Measurements from ENCODE around the gene IMMP2L.

Gene IMMP2L

DNA sequence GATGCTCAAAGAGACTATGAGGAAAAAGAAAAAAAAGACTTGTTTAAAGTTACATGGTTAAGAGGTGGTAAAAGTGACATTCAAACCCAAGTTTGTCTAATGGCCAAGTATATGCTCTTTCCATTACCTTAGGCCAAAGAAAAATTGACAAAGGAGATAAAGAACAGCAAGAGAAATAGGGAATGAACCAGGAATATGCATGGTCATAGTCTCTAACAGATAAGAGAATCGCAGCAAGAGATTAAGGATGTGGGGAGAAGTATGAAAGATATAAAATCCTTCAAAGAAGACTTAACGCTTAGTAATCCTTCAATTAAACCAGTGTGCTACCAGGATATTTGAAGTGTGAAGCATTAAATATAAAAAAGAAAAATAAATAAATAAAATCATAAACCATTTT is 494.6 kb downstream of the IMMP2L start:
- no peak overlapping the region for H3K4me3 Mint-ChIP-seq
- no peak overlapping the region for H3K27ac Mint-ChIP-seq
- H3K9me3 Mint-ChIP-seq: peaks cover 10% of the 10 kb centered on the region
- H3K27me3 Mint-ChIP-seq: no peaks in the 10 kb centered on the region
- DNase-seq (ENCODE audit: low spot score in 2 of 2): no peak
- H3K4me1 Mint-ChIP-seq: peaks cover 2% of the 10 kb centered on the region
- H3K36me3 Mint-ChIP-seq: peaks cover 13% of the 10 kb centered on the region
- no peak for ATAC-seq (ENCODE audit: low read depth)

DNA sequence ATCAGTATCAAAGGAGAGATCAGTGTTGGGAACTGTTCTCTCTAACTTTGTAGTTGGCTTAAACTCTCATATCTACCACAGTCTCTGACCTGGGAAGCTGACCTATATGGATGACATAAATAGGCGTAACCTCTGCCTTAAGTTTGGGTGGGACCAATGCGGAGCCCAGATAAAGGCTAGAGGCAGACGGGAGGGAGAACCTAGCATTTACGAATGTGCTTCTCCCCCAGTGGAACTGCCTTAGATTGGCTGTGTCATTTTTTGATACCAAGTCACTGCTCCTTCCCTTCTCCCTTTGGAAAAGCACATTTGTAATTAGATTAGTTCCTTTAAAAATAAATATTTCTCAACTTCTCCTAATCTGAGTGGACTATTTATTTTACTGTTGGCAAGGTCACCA is 495.0 kb downstream of the IMMP2L start:
- peaks cover 13% of the 10 kb centered on the region for H3K36me3 Mint-ChIP-seq
- H3K9me3 Mint-ChIP-seq: peaks cover 10% of the 10 kb centered on the region
- no peak overlapping the region for H3K4me3 Mint-ChIP-seq
- peaks cover 2% of the 10 kb centered on the region for H3K4me1 Mint-ChIP-seq
- DNase-seq (ENCODE audit: low spot score in 2 of 2) (no peak), ATAC-seq (ENCODE audit: low read depth) (no peak)
- no peaks in the 10 kb centered on the region for H3K27me3 Mint-ChIP-seq
- H3K27ac Mint-ChIP-seq: no peak overlapping the region

DNA sequence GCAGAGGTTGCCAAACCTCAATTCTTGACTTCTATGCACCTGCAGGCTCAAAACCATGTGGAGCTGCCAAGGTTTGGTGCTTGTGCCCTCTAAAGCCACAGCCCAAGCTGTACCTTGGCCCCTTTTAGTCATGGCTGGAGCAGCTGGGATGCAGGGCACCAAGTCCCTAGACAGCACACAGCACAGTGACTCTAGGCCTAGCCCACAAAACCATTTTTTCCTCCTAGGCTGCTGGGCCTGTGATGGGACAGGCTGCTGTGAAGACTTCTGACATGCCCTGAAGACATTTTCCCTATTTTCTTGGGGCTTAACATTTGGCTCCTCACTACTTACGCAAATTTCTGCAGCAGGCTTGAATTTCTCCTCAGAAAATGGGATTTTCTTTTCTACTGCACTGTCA is 499.1 kb downstream of the IMMP2L start:
- H3K4me1 Mint-ChIP-seq: no peaks in the 10 kb centered on the region
- no peaks in the 10 kb centered on the region for H3K27me3 Mint-ChIP-seq
- H3K27ac Mint-ChIP-seq: no peak overlapping the region
- peaks cover 10% of the 10 kb centered on the region for H3K9me3 Mint-ChIP-seq
- DNase-seq (ENCODE audit: low spot score in 2 of 2): no peak
- no peak overlapping the region for H3K4me3 Mint-ChIP-seq
- no peak for ATAC-seq (ENCODE audit: low read depth)
- peaks cover 15% of the 10 kb centered on the region for H3K36me3 Mint-ChIP-seq

DNA sequence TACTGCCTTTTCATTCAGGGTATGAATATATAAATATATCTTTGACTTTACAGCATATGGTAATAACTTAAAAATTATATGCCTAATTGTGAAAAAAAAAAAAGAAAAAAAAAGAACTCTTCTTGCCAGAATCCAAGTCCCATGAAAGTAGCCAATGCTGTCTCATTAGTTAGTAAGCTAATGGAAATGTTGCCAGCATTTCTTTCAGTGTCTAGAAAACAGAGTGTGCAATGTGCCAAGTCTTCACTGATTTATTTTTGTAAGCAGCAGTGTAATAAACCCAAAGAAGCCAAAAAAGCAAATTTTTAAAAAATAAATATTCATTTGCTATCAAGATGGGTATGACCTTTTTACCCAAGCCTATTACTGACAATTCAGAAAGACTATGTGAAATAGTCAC is 502.5 kb downstream of the IMMP2L start:
- Mint-ChIP-seq H3K27me3 (no peaks in the 10 kb centered on the region), H3K36me3 (peaks cover 13% of the 10 kb centered on the region), H3K27ac (no peak overlapping the region), H3K4me3 (no peak overlapping the region), H3K4me1 (no peaks in the 10 kb centered on the region), H3K9me3 (peaks cover 8% of the 10 kb centered on the region)
- no peak for DNase-seq (ENCODE audit: low spot score in 2 of 2)
- no peak for ATAC-seq (ENCODE audit: low read depth)

DNA sequence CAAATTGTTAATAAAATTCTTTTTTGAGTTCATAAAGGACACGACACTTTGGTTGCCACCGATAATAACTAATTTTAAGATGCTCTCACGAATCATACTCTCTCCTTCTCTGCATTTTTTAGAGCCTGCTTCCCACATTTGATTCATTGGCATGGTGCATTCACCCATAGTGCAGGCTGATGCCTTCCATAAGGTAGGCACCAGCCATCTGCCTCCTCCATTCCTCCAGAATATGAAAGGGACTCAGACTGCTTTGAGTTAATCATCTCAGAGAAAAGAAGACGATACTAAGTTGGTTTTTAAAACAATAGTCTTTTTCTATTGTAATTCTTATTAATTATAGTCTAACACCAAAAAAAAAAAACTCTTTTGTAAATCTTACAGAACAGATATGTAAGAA is 505.2 kb downstream of the IMMP2L start:
- DNase-seq (ENCODE audit: low spot score in 2 of 2): no peak
- Mint-ChIP-seq H3K36me3 (peaks cover 2% of the 10 kb centered on the region), H3K4me1 (no peaks in the 10 kb centered on the region), H3K27me3 (no peaks in the 10 kb centered on the region), H3K27ac (no peak overlapping the region), H3K9me3 (no peaks in the 10 kb centered on the region), H3K4me3 (no peak overlapping the region)
- no peak for ATAC-seq (ENCODE audit: low read depth)

DNA sequence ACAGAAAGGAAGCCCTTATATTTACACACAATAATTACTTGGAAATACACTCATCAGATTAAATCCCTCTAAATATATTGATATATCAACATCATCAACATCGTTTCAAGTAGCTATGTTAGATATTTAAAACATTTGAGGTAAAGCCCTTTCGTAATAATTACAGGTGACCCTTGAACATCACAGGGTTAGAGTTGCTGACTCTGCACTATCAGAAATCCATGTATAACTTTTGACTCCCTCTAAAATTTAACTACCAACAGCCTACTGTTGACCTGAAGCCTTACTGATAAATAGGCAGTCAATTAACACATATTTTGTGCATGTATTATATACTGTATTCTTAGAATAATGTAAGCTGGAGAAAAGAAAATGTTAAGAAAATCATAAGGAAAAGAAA is 505.9 kb downstream of the IMMP2L start:
- H3K36me3 Mint-ChIP-seq: no peaks in the 10 kb centered on the region
- no peaks in the 10 kb centered on the region for H3K9me3 Mint-ChIP-seq
- no peak for DNase-seq (ENCODE audit: low spot score in 2 of 2)
- no peaks in the 10 kb centered on the region for H3K27me3 Mint-ChIP-seq
- no peaks in the 10 kb centered on the region for H3K4me1 Mint-ChIP-seq
- no peak overlapping the region for H3K27ac Mint-ChIP-seq
- no peak for ATAC-seq (ENCODE audit: low read depth)
- H3K4me3 Mint-ChIP-seq: no peak overlapping the region

DNA sequence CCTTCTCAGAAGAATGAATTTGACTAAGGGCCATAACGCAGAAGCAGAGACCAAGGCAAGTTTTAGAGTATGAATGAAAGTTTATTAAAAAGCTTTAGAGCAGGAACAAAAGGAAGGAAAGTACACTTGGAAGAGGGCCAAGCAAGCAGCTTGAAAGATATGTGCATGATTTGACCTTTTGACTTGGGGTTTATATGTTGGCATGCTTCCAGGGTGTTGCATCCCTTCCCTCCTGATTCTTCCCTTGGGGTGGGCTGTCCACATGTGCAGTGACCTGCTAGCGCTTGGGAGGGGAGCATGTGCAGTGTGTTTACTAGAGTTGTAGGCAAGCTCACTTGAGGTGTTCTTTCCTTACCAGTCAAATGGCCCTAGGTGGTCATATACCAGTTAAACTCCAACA is 509.3 kb downstream of the IMMP2L start:
- H3K36me3 Mint-ChIP-seq: peaks cover 2% of the 10 kb centered on the region
- no peaks in the 10 kb centered on the region for H3K9me3 Mint-ChIP-seq
- H3K4me3 Mint-ChIP-seq: no peak overlapping the region
- no peaks in the 10 kb centered on the region for H3K4me1 Mint-ChIP-seq
- no peak overlapping the region for H3K27ac Mint-ChIP-seq
- no peak for DNase-seq (ENCODE audit: low spot score in 2 of 2)
- no peak for ATAC-seq (ENCODE audit: low read depth)
- H3K27me3 Mint-ChIP-seq: no peaks in the 10 kb centered on the region

DNA sequence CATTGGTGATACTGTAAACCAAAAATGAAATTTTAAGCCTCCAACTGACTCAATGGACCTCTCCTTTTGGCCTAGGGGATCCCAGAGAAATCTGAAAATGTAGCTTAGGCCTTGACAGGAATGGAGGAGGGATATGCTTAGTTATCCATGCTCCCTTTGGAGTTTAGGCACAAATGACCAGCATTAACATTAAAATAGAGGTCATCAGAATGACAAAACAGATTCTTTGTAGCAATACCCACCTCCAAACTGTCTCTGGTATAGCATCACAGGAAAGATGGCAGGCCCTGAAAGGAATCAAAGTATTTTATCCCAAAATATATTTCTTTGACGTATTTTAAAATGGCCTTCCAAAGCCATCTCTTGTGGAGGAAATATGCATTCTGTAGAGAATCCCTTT is 510.5 kb downstream of the IMMP2L start:
- DNase-seq (ENCODE audit: low spot score in 2 of 2) (no peak), ATAC-seq (ENCODE audit: low read depth) (no peak)
- no peaks in the 10 kb centered on the region for H3K27me3 Mint-ChIP-seq
- H3K4me3 Mint-ChIP-seq: no peak overlapping the region
- H3K36me3 Mint-ChIP-seq: peaks cover 2% of the 10 kb centered on the region
- H3K9me3 Mint-ChIP-seq: no peaks in the 10 kb centered on the region
- no peak overlapping the region for H3K27ac Mint-ChIP-seq
- H3K4me1 Mint-ChIP-seq: no peaks in the 10 kb centered on the region

DNA sequence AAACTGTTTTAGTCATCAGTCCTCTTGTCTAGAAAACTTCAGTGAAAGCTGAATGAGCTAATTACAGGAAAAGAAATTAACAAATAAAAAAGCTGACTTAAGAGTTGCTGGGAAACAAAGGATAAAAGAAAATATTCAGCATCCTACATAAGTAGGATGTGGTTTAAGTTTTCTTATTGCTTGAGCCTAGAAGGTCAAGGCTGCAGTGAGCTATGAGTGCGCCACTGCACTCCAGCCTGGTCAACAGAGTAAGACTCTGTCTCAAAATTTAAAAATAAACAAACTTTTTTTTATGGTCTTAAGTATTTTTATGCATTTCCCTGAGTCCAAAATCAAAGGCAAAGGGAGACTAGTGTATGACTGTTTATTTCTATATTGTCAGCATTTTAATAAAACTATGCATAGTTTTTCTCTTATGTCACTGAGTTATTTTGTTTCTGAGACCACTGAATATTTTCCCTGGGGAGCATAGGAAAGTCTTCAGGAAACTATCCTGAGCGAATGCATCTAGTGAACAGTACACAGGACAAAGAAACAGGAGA is 511.3 kb downstream of the IMMP2L start:
- no peaks in the 10 kb centered on the region for H3K9me3 Mint-ChIP-seq
- ATAC-seq (ENCODE audit: low read depth) (no peak), DNase-seq (ENCODE audit: low spot score in 2 of 2) (no peak)
- H3K4me3 Mint-ChIP-seq: no peak overlapping the region
- no peaks in the 10 kb centered on the region for H3K27me3 Mint-ChIP-seq
- no peak overlapping the region for H3K27ac Mint-ChIP-seq
- H3K4me1 Mint-ChIP-seq: no peaks in the 10 kb centered on the region
- peaks cover 2% of the 10 kb centered on the region for H3K36me3 Mint-ChIP-seq

DNA sequence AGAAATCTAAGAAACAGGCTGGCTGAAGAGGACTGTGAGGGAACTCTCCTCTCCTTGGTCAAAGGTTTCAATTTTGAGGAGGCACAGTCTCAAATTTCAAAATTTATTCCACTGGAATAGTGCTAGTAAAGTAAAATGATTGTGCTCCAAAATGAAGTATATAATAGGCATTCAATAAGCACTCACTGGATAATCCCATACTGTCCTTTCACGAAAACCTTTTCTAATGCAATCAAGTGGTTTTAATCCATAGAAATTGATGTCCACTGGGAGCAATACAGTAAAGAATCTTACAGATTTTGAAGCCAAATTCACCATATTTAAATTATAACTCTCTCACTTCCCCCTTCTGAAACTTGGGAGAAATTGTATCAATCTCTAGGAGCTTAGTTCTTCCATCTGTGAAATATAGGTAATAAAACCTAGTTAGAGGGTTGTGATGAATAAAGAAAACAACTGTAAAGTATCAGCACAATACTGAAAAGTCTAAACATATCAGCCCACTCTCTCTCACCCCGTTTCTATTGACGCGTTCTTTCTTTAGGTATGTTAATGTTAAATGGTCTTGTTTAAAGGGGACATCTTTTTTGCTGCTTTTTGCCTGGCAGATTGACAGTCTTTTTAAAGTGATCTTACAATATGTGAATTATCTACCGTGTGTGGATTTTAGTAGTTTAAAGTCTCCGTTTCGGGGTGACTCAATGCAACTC is 512.2 kb downstream of the IMMP2L start:
- Mint-ChIP-seq H3K36me3 (peaks cover 2% of the 10 kb centered on the region), H3K9me3 (no peaks in the 10 kb centered on the region), H3K27me3 (no peaks in the 10 kb centered on the region), H3K4me3 (no peak overlapping the region), H3K4me1 (no peaks in the 10 kb centered on the region), H3K27ac (no peak overlapping the region)
- DNase-seq (ENCODE audit: low spot score in 2 of 2) (no peak), ATAC-seq (ENCODE audit: low read depth) (no peak)

DNA sequence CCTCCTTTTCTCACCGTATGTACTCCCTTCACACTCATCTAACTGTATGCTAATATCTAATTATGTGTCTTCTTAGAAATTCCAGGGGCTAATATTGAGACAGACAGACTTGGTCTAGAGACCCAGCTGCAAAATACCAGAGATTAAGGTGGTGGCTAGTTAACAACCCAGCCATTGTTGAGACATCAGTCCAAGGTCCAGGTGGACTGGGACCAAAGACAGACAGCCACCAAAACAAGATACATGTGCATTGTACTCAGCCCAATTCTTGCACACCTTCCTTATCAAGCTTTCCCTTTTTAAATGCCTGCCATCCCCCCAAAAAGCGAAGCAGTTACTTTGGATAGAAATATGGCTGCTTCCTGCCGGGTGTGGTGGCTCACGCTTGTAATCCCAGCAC is 514.7 kb downstream of the IMMP2L start:
- no peak overlapping the region for H3K4me3 Mint-ChIP-seq
- H3K27me3 Mint-ChIP-seq: no peaks in the 10 kb centered on the region
- no peak for DNase-seq (ENCODE audit: low spot score in 2 of 2)
- H3K36me3 Mint-ChIP-seq: peaks cover 2% of the 10 kb centered on the region
- no peaks in the 10 kb centered on the region for H3K4me1 Mint-ChIP-seq
- H3K27ac Mint-ChIP-seq: no peak overlapping the region
- ATAC-seq (ENCODE audit: low read depth): no peak
- H3K9me3 Mint-ChIP-seq: no peaks in the 10 kb centered on the region

DNA sequence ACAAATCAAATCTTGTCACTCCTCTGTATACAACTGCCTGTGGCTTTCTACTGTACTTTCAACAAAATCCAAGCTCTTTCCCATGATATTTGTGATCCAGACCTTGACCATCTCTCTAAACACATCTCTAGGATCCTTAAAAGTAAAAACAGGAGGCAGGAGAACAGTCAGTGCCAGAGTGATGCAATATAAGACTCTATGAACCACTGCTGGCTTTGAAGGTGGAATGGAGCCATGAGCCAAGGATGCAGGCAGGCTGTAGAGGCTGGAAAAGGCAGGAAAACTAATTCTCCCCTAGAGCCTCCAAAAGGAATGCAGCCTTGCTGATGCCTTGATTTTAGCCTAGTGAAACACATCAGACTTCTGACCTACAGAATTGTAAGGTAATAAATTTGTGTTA is 516.8 kb downstream of the IMMP2L start:
- Mint-ChIP-seq H3K4me3 (no peak overlapping the region), H3K27ac (no peak overlapping the region), H3K9me3 (no peaks in the 10 kb centered on the region), H3K4me1 (peaks cover 3% of the 10 kb centered on the region), H3K36me3 (peaks cover 2% of the 10 kb centered on the region), H3K27me3 (no peaks in the 10 kb centered on the region)
- ATAC-seq (ENCODE audit: low read depth): no peak
- no peak for DNase-seq (ENCODE audit: low spot score in 2 of 2)

DNA sequence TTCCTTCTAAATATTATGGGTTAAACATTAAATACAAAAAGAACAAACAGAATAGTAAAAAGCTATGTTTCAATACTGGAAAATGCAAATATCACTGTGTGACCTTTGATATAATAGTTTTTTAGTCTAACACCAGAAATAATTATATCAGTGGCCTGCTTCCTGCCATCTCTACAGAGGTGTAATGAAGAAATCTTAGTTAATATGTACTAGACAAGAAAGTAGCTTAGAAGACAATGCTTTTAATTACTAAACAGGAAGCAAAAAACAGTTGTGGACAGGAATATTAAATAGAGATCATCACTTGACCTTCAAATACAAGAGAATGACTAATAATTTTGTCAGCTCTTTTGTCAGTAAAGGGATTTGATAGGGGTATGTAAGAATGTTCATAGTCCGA is 518.7 kb downstream of the IMMP2L start:
- Mint-ChIP-seq H3K27me3 (no peaks in the 10 kb centered on the region), H3K4me1 (peaks cover 3% of the 10 kb centered on the region), H3K27ac (no peak overlapping the region), H3K9me3 (no peaks in the 10 kb centered on the region), H3K4me3 (no peak overlapping the region), H3K36me3 (peaks cover 2% of the 10 kb centered on the region)
- ATAC-seq (ENCODE audit: low read depth) (no peak), DNase-seq (ENCODE audit: low spot score in 2 of 2) (no peak)

DNA sequence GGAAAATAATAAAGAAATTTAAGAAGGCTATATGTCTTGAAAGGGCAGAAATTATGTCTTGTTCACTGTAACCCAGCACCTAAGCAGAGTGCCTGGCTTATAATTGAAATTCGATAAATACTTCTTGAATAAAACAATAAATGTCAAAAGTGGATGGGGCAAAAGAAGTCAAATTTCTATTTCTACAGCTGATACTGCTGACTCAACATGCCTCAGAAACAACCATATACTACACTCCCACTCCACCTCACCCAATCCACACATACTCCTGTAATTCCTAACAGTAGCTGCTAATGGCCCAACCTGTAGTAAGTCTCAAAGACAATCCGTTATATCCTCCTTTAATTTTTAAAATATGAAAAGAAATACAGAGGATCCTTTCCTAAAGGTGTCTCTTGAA is 519.5 kb downstream of the IMMP2L start:
- H3K4me1 Mint-ChIP-seq: peaks cover 3% of the 10 kb centered on the region
- ATAC-seq (ENCODE audit: low read depth) (no peak), DNase-seq (ENCODE audit: low spot score in 2 of 2) (no peak)
- H3K27ac Mint-ChIP-seq: no peak overlapping the region
- H3K4me3 Mint-ChIP-seq: no peak overlapping the region
- H3K36me3 Mint-ChIP-seq: no peaks in the 10 kb centered on the region
- H3K27me3 Mint-ChIP-seq: no peaks in the 10 kb centered on the region
- H3K9me3 Mint-ChIP-seq: no peaks in the 10 kb centered on the region

DNA sequence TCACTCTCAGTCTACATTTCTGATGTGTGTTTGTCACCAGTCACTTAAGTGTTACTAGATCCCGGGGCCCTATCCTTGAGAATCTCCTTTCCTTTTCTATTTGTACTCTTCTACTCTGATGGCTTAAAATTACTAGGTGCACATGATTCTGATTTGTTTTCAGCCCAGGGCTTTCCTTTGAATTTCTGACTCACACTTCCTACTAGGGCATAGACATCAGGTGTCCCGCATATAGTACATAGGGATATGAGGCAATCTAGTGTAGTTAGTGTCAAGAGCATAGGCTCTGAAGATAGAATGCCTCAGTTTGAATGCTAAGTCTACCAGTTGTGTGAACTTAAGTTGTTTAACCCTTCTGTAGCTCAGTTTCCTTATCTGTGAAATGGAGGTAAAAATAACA is 520.7 kb downstream of the IMMP2L start:
- Mint-ChIP-seq H3K9me3 (no peaks in the 10 kb centered on the region), H3K36me3 (no peaks in the 10 kb centered on the region), H3K4me3 (no peak overlapping the region), H3K27ac (no peak overlapping the region), H3K4me1 (peaks cover 3% of the 10 kb centered on the region), H3K27me3 (no peaks in the 10 kb centered on the region)
- ATAC-seq (ENCODE audit: low read depth): no peak
- DNase-seq (ENCODE audit: low spot score in 2 of 2): no peak
